Measurements from ENCODE around the gene QRFP.

QRFP gene

DNA sequence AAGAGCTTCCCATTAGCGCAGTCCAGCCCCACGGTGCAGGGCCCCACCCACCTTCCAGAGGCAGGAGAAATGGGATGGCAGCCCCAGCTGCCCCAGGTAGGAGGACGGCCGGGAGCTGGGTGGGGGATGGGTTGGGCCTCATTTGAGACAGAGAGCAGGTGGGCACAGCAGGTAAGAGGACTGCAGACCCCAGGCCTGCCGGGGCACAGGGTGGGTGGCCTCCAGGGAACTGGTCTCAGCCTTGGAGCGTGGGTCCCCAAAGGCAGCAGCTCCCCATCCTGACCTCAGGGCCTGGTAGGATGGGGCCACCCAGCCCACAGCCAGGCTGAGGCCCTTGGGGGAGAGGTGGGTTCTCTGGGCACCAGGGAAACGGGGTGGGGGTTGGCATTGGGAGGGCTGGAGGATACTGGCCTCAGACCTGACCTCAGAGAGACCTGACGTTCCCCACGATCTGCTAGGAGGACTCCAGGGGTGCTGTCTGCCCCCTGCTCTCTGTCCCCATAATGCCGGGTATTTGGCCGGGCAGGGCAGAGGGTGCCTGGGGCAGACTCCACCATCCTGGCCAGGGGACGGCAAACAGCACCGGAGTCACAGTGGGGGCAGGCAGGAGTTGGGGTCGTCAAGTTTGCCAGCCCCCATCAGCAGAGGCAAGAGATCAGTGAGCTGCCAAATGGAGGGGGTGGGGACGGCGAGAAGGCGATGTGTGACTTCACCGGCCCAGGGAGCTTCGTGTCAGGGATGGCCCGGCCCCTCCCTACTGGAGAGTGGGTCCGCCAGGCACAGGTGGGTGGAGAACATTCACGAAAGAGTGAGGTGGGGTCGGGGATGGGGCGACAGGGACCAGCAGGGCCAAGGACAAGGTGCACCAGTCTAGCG is 6.8 kb upstream of the QRFP start:
- Histone ChIP-seq H3K27ac (ENCODE audit: low read length) (no peak overlapping the region), H3K4me1 (ENCODE audit: low read length) (no peaks in the 10 kb centered on the region), H2AFZ (ENCODE audit: low read depth, low read length) (no peak overlapping the region), H3K4me3 (ENCODE audit: low read length) (no peak overlapping the region), H3K27me3 (ENCODE audit: low read depth, low read length) (peaks cover 30% of the 10 kb centered on the region), H3K36me3 (replicated peaks; ENCODE audit: low read depth, low read length) (no peaks in the 10 kb centered on the region), H3K79me2 (ENCODE audit: low read length) (no peaks in the 10 kb centered on the region), H3K9ac (ENCODE audit: low read length) (no peak overlapping the region), H3K9me3 (ENCODE audit: insufficient read depth, low read length) (no peaks in the 10 kb centered on the region), H4K20me1 (ENCODE audit: insufficient read depth, low read length) (no peaks in the 10 kb centered on the region), H3K4me2 (ENCODE audit: low read length) (no peak overlapping the region)
- no peak for TF ChIP-seq EZH2phosphoT487 (IDR thresholded peaks at IDR 0.05; ENCODE audit: low read depth)
- TF ChIP-seq, protein P1, sequence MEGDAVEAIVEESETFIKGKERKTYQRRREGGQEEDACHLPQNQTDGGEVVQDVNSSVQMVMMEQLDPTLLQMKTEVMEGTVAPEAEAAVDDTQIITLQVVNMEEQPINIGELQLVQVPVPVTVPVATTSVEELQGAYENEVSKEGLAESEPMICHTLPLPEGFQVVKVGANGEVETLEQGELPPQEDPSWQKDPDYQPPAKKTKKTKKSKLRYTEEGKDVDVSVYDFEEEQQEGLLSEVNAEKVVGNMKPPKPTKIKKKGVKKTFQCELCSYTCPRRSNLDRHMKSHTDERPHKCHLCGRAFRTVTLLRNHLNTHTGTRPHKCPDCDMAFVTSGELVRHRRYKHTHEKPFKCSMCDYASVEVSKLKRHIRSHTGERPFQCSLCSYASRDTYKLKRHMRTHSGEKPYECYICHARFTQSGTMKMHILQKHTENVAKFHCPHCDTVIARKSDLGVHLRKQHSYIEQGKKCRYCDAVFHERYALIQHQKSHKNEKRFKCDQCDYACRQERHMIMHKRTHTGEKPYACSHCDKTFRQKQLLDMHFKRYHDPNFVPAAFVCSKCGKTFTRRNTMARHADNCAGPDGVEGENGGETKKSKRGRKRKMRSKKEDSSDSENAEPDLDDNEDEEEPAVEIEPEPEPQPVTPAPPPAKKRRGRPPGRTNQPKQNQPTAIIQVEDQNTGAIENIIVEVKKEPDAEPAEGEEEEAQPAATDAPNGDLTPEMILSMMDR (IDR thresholded peaks at IDR 0.05; ENCODE audit: low read depth, low read length) = no peak

DNA sequence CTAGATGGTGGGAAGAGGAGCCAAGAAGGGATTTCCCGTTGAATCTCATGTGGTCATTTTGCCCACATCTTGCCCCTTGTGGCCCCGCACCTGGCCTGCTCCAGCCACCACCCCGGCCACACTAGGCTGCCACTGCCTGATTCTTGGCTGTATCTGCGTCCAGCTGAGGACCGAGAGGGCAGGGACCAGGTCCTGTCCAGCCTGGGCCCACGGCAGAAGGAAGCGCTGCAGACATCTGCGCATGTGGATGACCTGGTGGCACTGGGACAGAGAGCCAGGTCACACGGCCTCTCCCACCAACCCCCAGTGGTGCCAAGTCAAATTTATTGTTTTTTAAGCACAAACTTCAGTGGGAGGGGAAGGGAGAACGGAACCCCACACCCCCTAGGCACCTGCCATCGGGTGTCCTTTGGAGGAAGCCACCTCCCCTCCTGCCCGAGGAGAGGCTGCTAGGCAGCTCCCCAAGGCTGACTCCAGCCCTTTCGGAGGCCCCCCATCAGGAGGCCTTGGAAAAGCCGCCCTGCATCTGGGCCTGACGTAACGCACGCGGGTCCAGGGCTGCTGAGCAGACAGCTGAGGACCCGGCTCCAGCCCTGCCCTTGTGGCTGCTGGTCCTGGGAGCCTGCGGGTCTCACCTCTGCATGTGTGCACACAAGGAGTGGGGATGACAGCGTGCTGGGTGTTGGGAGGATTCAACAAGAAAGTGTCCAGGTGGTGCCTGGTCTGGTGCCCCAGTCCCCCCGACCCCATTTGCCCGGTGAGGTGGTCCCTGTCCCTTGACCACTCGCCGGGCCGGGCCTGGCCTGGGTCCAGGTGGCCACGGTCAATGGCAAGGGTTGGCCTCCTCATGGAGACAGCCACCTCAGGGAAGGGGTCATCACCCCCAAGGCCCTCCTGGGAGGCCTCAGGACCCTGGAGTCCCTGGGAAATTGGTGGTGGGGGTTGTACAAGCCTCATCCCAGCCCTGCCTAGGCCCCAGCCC is 5.9 kb upstream of the QRFP start:
- no peaks in the 10 kb centered on the region for H3K4me1 ChIP-seq (ENCODE audit: low read length)
- H3K79me2 ChIP-seq (ENCODE audit: low read length) = no peaks in the 10 kb centered on the region
- no peaks in the 10 kb centered on the region for H4K20me1 ChIP-seq (ENCODE audit: insufficient read depth, low read length)
- no peaks in the 10 kb centered on the region for H3K36me3 ChIP-seq (replicated peaks; ENCODE audit: low read depth, low read length)
- peaks cover 30% of the 10 kb centered on the region for H3K27me3 ChIP-seq (ENCODE audit: low read depth, low read length)
- no peak overlapping the region for H3K4me2 ChIP-seq (ENCODE audit: low read length)
- H3K9ac ChIP-seq (ENCODE audit: low read length) = no peak overlapping the region
- H3K9me3 ChIP-seq (ENCODE audit: insufficient read depth, low read length) = no peaks in the 10 kb centered on the region
- H2AFZ ChIP-seq (ENCODE audit: low read depth, low read length) = no peak overlapping the region
- H3K27ac ChIP-seq (ENCODE audit: low read length) = no peak overlapping the region
- H3K4me3 ChIP-seq (ENCODE audit: low read length) = no peak overlapping the region
- TF ChIP-seq EZH2phosphoT487 (IDR thresholded peaks at IDR 0.05; ENCODE audit: low read depth) = no peak

DNA sequence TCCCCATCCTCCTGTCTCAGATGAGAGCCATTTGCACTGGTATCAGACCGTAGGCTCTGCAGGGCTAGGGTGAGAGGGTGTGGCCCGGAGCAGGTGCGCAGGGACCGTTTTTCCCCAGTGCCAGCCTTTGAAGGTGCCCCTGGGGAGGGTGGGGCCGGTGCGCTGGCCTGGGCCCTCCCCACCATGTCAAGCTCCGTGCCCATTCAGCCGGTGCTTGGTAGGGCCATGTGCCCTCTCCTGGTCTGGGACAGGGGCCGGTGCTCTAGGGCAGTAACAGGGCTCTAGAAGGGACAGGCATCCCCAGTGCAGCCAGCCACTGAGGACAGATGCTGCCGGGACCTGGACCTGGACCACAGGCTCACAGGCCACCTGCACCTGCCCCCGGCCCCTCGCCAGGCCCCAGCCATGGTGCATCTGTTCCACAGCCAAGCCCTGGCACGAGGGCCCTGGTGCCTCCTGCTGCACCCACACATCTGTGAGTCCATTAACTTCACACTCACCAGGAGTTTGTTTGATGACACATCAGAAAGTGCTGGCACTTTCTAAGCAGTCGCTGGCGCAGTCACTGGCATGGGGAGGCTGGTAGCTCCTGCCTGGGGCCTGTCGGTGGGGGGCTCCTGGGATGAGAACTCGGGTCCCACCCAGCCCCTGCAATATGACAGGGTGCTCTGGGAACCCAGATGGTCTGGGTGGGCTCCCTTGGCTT is 5.0 kb upstream of the QRFP start:
- no peak overlapping the region for H3K9ac ChIP-seq (ENCODE audit: low read length)
- H3K4me2 ChIP-seq (ENCODE audit: low read length) = no peak overlapping the region
- H3K4me1 ChIP-seq (ENCODE audit: low read length) = no peaks in the 10 kb centered on the region
- H2AFZ ChIP-seq (ENCODE audit: low read depth, low read length) = no peak overlapping the region
- no peaks in the 10 kb centered on the region for H3K36me3 ChIP-seq (replicated peaks; ENCODE audit: low read depth, low read length)
- no peaks in the 10 kb centered on the region for H4K20me1 ChIP-seq (ENCODE audit: insufficient read depth, low read length)
- TF ChIP-seq EZH2phosphoT487 (IDR thresholded peaks at IDR 0.05; ENCODE audit: low read depth) = no peak
- TF ChIP-seq, protein P1 (IDR thresholded peaks at IDR 0.05; ENCODE audit: low read depth, low read length) = no peak
- no peak overlapping the region for H3K27ac ChIP-seq (ENCODE audit: low read length)
- H3K9me3 ChIP-seq (ENCODE audit: insufficient read depth, low read length) = no peaks in the 10 kb centered on the region
- H3K27me3 ChIP-seq (ENCODE audit: low read depth, low read length) = peaks cover 30% of the 10 kb centered on the region
- H3K79me2 ChIP-seq (ENCODE audit: low read length) = no peaks in the 10 kb centered on the region
- H3K4me3 ChIP-seq (ENCODE audit: low read length) = no peak overlapping the region

DNA sequence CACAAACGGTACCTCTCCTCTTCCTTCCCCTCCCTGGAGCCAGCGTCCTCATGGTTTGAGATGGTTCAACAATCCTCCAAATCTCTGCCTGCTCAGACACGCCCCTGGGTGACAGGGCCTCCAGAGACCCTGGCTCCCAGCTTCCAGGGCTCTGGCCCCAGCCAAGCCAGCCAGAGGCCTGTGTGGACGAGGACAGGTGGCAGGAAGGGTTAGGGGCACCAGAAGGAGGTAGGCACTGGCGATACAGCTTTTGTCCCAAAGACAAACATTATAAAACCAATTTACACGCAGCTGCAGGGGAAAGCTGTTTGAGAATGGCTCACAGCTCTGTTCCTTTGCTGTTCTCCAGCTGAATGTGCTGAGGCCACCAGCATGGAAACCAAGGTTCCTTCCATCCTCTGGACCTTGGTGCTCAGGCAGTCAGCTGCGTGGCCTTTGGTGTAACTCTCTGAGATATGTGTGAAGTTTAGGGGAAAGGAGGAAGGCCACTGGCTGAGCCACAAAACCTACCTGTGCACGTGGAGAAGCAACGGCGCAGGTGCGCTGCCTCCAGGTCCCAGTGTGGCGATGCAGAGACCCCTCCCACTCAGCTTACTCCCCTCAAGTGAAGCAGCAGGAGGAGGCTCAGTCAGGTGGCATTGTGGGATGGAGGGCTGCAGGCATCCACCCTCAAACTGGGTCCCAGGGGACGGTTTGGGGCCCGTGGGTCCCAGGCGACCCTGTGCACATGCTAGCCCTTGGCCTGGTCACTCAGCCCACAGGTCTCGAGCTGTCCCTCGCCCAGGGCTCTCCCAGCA is 4.3 kb upstream of the QRFP start:
- H3K4me2 ChIP-seq (ENCODE audit: low read length) = no peak overlapping the region
- H3K27me3 ChIP-seq (ENCODE audit: low read depth, low read length) = peaks cover 30% of the 10 kb centered on the region
- H3K27ac ChIP-seq (ENCODE audit: low read length) = no peak overlapping the region
- TF ChIP-seq, protein P1 (IDR thresholded peaks at IDR 0.05; ENCODE audit: low read depth, low read length) = no peak
- TF ChIP-seq EZH2phosphoT487 (IDR thresholded peaks at IDR 0.05; ENCODE audit: low read depth) = no peak
- no peaks in the 10 kb centered on the region for H3K36me3 ChIP-seq (replicated peaks; ENCODE audit: low read depth, low read length)
- no peaks in the 10 kb centered on the region for H4K20me1 ChIP-seq (ENCODE audit: insufficient read depth, low read length)
- H3K9me3 ChIP-seq (ENCODE audit: insufficient read depth, low read length) = no peaks in the 10 kb centered on the region
- no peaks in the 10 kb centered on the region for H3K4me1 ChIP-seq (ENCODE audit: low read length)
- no peak overlapping the region for H2AFZ ChIP-seq (ENCODE audit: low read depth, low read length)
- no peak overlapping the region for H3K4me3 ChIP-seq (ENCODE audit: low read length)
- H3K9ac ChIP-seq (ENCODE audit: low read length) = no peak overlapping the region
- no peaks in the 10 kb centered on the region for H3K79me2 ChIP-seq (ENCODE audit: low read length)
